Epithelial cell of proximal tubule (primary cell): ENCODE data around the gene HLF. TPM values are rescaled to one million over a fixed set of nuclear protein-coding genes. Genes with fewer than 3 reads are reported as not detected.

Experiments used
- DNase-seq: peaks from one replicate; pipeline ENCODE4 v3.0.0-alpha.2; 2011; ENCODE audit warnings: low read depth
- H3K4me3 ChIP-seq: 2 replicates; pipeline ENCODE4 v1.5.1; 2011; ENCODE audit warnings: low read depth, mild to moderate bottlenecking, low read length
- CTCF ChIP-seq: conservative IDR thresholded peaks from 2 replicates; pipeline ENCODE4 v1.5.1; 2012; ENCODE audit warnings: low read depth, mild to moderate bottlenecking, low read length
- total RNA-seq: library from RNA; depleted of rRNA; stranded (reverse); fragments of >200 nt; gene quantifications from 2 replicates; pipeline ENCODE4 v1.2.3, GENCODE V29; 2015

Gene HLF
- total RNA-seq, 1 donor from 2014 or later, result 0.75 TPM

DNA sequence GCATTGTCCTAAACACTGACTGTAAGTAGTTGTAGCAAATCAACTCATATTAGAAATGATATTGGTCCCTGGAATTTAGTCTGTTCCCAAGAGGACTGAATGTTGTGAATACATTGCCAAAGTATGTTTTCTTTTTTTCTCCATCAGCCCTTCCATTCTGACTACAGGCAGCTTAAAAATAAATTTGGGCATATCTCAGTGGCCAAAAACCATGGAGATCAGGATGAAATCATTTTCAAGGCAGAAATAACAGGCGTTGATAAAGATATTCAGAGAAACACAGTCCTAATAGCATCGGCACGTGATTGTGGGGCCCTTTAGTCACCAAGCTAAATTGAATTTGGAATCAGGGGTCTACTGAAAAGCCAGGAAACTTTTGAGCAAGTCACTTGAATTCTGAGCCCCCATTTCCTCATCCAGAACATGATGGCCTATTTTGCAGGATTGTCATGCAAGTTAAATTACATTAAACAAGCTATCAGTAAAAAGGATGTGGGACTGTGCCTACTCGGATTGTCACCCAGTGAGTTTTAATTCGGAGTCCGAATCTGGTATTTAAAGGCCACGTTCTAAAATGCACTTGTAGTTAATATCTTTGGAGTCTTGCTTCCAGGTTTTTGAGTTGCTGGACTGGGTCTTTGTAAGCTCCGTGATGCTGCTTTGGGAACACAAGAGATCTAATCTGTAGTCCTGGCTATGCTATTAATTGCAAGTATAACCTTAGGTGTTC lies 17.1 kb downstream of the HLF start:
- DNase-seq, result no peak
- no peak overlapping the region for H3K4me3 ChIP-seq
- no peak for TF ChIP-seq CTCF

DNA sequence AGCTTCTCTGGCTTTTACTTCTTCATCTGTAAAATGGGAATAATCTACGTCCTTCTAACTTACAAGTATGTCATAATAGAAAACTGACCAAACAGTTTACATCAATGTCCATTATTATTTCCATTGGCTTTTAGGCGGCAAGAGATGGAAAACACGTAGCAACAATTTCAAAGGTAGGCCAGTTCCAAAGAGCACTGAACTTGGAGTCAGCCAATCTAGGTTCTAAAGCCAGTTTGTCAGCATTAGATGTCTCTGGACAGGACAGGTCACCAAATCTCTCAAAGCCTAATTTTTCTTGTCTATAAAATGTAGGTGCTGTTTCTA lies 17.6 kb downstream of the HLF start:
- no peak for TF ChIP-seq CTCF
- DNase-seq, result no peak
- H3K4me3 ChIP-seq, result no peak overlapping the region

DNA sequence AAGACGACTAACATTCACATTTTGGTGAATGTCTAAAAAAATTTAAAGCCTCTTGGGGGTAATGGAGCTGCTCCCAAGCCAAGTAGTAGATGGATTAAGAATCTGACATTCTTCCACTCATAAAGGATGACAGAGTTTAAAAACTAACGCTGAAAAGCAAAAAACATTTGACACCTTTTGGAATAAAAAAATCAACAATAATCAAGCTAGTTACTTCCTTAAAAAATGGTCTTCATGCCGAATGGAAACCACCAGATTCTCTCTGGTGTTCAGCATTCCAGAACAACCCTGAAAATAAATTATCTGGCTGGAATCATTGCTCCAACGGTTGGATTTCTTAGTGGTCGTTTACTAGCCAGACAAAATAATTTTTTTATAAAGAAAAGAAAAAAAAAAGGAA lies 18.0 kb downstream of the HLF start:
- no peak for DNase-seq
- no peak overlapping the region for H3K4me3 ChIP-seq
- no peak for TF ChIP-seq CTCF

DNA sequence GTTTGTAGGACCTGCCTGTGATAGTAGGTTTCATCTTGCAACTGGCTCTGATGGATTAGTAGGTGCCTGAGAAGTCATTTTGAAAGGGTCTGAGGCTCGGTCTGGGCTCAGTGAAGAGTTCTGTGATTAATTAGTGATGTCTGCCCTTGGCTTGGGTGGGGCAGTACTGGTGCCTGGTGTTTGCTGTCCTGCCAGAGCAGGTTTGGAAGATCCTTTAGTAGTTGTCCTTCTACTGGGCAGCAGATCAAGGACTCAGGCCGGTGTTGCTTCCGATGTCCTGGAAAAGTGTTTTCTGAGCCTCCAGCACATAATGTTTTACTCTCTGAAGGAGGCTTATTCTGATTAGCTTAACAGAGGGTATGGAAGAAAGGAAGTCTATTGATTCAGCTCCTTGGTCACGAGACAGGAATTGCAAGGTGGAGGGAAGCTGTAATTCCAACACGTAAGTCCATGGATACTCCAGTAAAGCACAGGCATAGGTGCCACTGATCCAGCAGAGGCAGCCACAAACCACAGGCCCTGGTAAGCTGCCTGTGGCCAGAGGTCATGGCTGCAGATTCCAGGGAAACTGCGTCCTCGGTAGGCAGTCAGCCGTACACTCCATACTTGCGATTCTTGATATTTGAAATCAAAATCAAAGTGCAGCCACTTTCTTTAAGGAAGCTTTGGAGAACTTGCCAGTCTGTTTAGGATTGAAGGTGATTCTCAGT lies 18.7 kb downstream of the HLF start:
- no peak for TF ChIP-seq CTCF
- DNase-seq, result peak; percentile 93
- peak overlapping the region; percentile 12 for H3K4me3 ChIP-seq

GRCh38 chr17:55284001-55284884 lies 19.5 kb downstream of the HLF start:
- H3K4me3 ChIP-seq, result peak overlapping the region; percentile 12
- peak; percentile 92 for DNase-seq
- TF ChIP-seq CTCF, result no peak

- no peak for DNase-seq
- TF ChIP-seq CTCF, result no peak
- H3K4me3 ChIP-seq, result no peak overlapping the region
Observed at GRCh38 chr17:55284944-55285339, 20.2 kb downstream of the HLF start.
